Pancreas (tissue), 10 donors: ENCODE measurements around the gene TPCN2. TPM values are rescaled to one million over a fixed set of nuclear protein-coding genes. Genes with fewer than 3 reads are reported as not detected.

Source experiments
- ATAC-seq, 4 donors: fragments of 200-7000 bp; cut with Tn5 transposase; one replicate each; pipeline versions ENCODE4 v1.8.0 to v1.9.1; 2020; ENCODE audit warnings: mild to moderate bottlenecking in 4 of 4, moderate library complexity in 4 of 4
- DNase-seq, 6 donors: peaks; one replicate each; pipeline ENCODE4 v3.0.0-alpha.2; 2020
- FAIRE-seq: peaks from 2 replicates; lab custom pipeline; 2012; peaks lifted over from hg19 to GRCh38; lab: Jason Lieb, UNC
- H3K27ac ChIP-seq, 4 donors: fragments of 200-600 bp; sonication (generic); 1 replicate in 3 of 4; 2 replicates in 1 of 4; pipeline versions ENCODE4 v1.5.0 to v1.8.0; 2020
- H3K27me3 ChIP-seq, 4 donors: fragments of 200-600 bp; one replicate each; pipeline ENCODE4 v1.8.0; 2021
- H3K36me3 ChIP-seq, 3 donors: fragments of 200-600 bp; sonication (generic) in 1 of 3; one replicate each; pipeline versions ENCODE4 v1.5.0 to v1.8.0; 2020 to 2021
- H3K4me1 ChIP-seq, 3 donors: fragments of 200-600 bp; one replicate each; pipeline ENCODE4 v1.8.0; 2021
- H3K4me3 ChIP-seq, 4 donors: fragments of 200-600 bp; sonication (generic) in 2 of 4; one replicate each; pipeline versions ENCODE4 v1.5.0 to v1.8.0; 2020 to 2021
- H3K9me3 ChIP-seq, 4 donors: fragments of 200-600 bp; one replicate each; pipeline ENCODE4 v1.8.0; 2021
- WGBS, 2 donors: extraction: QIAGEN DNeasy Blood & Tissue Kit; methylation state at CpG; one replicate each; pipeline ENCODE4 v1.1.7; 2013; 5-methylcytosine and 5-hydroxymethylcytosine counted together
- intact Hi-C, 3 donors: fragments of 100-400 bp; cut with DNase I; formaldehyde crosslinking; loops; one replicate each; pipeline versions ENCODE4 v1.11.1 to v1.14.2; 2022
- polyA plus RNA-seq, 2 donors: library from polyadenylated mRNA; stranded (reverse); fragments of 200-250 nt; gene quantifications; one replicate each; pipeline ENCODE4 v1.2.3, GENCODE V29; 2013
- total RNA-seq, 6 donors: library from RNA; stranded (reverse); fragmentation: NEBNext Ultra II Directional in 4 of 6; extraction: Animal tissue kit (Norgen Biotek cat#: 25700) in 4 of 6; gene quantifications; one replicate each; pipeline versions ENCODE4 v1.2.1 to v1.2.4, GENCODE V29; 2021 to 2023
- TF ChIP-seq, protein P1 (sequence below), 4 donors: fragments of 200-600 bp; sonication (generic) in 3 of 4; IDR thresholded peaks; one replicate each; pipeline versions ENCODE4 v1.5.0 to v1.8.0; 2021; ENCODE audit warnings: antibody characterized with exemption in 4 of 4
- donor health status: healthy with polysubstance abuse.
- donor health status: DM: no; HTN: no; CAD: no; lungs with moderate emphysema.
- donor health status: DM: no; HTN: no; CAD: no.
- donor health status: control.
- donor health status: control.
- donor health status: Bipolar disorder and iron deficiency.
- donor health status: DM: yes; HTN: yes; CAD: no.
- donor health status: DM: no; HTN: no; CAD: no.
- donor health status: DM: no; HTN: no; CAD: no.
- donor health status: DM: yes; HTN: yes; CAD: no.

Gene TPCN2
- total and polyA plus RNA-seq, 8 donors = 5.6 to 13.5 (median 9.9) TPM

DNA sequence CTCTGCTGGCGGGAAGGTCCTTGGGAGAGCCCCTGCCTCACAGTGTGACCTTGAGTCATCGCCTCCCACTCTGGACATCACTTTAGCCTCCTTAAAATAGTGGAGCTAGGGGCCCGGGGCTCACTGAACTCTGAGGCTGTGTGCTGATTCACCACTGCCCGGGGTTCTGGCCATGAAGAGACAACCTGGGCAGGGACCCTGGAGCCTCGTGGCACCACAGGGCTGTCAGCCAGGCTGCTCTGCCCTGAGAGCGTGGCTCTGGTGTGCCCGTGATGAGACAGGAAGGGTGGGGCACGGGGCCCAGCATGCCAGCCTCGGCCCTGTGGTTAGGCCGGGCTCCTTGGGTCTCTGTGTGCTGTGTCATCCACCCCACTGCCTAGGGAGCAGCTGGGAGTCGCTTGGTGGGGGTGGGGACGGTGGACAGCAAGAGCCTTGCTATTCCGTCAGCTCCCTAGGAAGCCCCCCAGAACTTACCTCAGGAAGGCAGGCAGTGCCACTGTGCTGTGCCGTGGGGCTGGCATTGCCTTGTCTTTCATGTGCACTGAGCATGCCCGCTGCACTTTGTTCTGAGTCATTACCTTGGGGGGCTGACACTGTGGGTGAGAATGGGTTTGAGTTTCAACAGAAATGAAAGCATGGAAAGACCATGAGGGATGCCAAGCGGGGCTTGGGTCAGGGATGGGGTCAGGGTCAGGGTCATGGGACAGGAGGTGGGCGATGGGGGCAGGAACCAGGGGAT is 31.7 kb downstream of the TPCN2 start:
- Histone ChIP-seq H3K36me3 (peaks cover 0 to 16% (median 0%) of the 10 kb centered on the region in 3 donors), H3K9me3 (no peaks in the 10 kb centered on the region), H3K27ac (no peak overlapping the region), H3K4me3 (no peak overlapping the region), H3K4me1 (no peaks in the 10 kb centered on the region), H3K27me3 (no peaks in the 10 kb centered on the region)
- peak in 2 of 6 donors; percentile 12 to 53 for DNase-seq
- peak in 1 of 4 donors; percentile 11 for ATAC-seq
- FAIRE-seq = no peak
- TF ChIP-seq, protein P1, sequence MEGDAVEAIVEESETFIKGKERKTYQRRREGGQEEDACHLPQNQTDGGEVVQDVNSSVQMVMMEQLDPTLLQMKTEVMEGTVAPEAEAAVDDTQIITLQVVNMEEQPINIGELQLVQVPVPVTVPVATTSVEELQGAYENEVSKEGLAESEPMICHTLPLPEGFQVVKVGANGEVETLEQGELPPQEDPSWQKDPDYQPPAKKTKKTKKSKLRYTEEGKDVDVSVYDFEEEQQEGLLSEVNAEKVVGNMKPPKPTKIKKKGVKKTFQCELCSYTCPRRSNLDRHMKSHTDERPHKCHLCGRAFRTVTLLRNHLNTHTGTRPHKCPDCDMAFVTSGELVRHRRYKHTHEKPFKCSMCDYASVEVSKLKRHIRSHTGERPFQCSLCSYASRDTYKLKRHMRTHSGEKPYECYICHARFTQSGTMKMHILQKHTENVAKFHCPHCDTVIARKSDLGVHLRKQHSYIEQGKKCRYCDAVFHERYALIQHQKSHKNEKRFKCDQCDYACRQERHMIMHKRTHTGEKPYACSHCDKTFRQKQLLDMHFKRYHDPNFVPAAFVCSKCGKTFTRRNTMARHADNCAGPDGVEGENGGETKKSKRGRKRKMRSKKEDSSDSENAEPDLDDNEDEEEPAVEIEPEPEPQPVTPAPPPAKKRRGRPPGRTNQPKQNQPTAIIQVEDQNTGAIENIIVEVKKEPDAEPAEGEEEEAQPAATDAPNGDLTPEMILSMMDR (IDR thresholded peaks at IDR 0.05) = no peak
- 86 to 91% methylated on average over 17 of the region's 17 CpGs for WGBS, 2 donors
- intact Hi-C loops = no loop called here

DNA sequence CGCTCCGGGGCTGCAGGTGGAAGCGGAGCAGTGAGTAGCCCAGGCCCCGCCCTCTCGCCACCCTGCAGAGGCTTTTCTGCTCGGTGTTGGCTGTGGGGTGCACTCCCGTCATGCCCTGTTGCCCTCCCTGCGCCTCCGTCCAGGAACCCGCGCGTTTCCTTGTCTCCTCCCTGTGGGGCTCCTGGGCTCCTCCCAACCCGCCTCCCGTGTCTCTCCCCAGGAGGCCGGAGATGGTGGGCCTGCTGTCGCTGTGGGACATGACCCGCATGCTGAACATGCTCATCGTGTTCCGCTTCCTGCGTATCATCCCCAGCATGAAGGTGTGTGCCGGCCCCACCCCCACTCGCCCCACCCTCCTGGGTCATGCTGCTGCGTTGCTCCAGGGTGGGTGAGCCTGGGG is 32.4 kb downstream of the TPCN2 start:
- H3K4me3 ChIP-seq = no peak overlapping the region
- FAIRE-seq = no peak
- H3K36me3 ChIP-seq = peaks cover 0 to 16% (median 0%) of the 10 kb centered on the region in 3 donors
- 95% methylated on average over 23 of the region's 23 CpGs for WGBS, 2 donors
- H3K4me1 ChIP-seq = no peaks in the 10 kb centered on the region
- intact Hi-C loops = no loop called here
- TF ChIP-seq, protein P1 (IDR thresholded peaks at IDR 0.05) = no peak
- peak in 2 of 6 donors; percentile 25 to 72 for DNase-seq
- no peaks in the 10 kb centered on the region for H3K9me3 ChIP-seq
- no peak overlapping the region for H3K27ac ChIP-seq
- no peaks in the 10 kb centered on the region for H3K27me3 ChIP-seq
- ATAC-seq = no peak

DNA sequence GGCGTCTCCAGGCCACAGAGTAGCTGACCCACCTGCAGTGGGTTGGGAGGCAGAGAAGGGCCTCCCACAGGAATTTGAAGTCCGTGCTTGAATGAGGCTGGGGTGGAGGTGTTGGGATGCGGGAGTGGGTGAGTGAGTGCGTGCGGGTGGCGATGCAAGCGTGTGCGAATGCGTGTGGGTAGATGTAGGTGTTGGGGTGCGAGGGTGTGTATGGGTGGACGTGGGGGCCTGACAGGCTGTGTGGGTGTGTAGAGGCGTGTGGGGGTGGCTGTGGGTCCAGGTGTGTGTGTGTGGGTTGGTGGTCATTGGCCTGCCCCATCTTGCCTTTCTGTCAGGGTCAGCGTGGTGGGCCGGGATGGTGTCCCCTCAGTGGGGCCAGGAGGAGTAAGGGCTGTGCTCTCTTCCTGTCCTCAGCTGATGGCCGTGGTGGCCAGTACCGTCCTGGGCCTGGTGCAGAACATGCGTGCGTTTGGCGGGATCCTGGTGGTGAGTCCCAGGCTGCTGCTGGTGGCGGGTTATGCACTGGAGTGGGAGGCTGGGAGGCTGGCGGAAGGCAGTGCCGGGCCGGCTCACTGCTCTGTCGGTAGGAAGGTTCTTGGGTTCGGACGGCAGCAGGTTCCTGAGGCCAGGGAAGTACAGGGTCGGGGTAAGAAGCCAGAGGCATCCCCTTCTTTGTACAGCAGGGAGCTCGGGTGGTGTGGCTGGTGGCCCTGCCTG is 35.0 kb downstream of the TPCN2 start:
- Histone ChIP-seq H3K9me3 (no peaks in the 10 kb centered on the region), H3K27ac (no peak overlapping the region), H3K36me3 (peaks cover 0 to 11% (median 0%) of the 10 kb centered on the region in 3 donors), H3K4me3 (no peak overlapping the region), H3K27me3 (no peaks in the 10 kb centered on the region), H3K4me1 (peaks cover under 1 to 6% (median 5%) of the 10 kb centered on the region in 3 donors)
- intact Hi-C loops = no loop called here
- TF ChIP-seq, protein P1 (IDR thresholded peaks at IDR 0.05) = no peak
- FAIRE-seq = no peak
- ATAC-seq = no peak
- 87 to 92% methylated on average over 28 of the region's 28 CpGs for WGBS, 2 donors
- peak in 2 of 6 donors; percentile 14 to 44 for DNase-seq

DNA sequence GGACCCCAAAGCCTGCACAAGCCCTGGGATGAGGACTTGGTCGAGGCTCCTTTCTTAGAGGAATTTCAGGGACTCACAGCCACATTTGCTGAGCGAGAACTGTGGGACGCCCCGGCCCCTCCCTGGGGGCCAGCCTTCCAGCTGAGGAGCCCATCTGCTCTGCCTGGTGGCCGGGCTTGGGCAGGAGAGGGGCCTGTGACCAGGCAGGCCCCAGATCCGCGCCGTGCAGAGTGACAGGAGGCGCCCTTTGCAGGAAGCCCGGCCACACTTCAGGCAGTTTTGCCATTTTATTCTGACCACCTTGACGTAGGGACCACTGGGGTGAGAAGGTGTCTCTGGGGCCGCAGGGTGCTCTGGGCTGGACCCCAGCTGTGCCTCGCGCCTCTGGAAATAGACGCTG is 35.6 kb downstream of the TPCN2 start:
- Histone ChIP-seq H3K4me1 (peaks cover 6 to 10% (median 9%) of the 10 kb centered on the region in 3 donors), H3K4me3 (no peak overlapping the region), H3K36me3 (peaks cover 0 to 4% (median 0%) of the 10 kb centered on the region in 3 donors), H3K27ac (no peak overlapping the region), H3K27me3 (no peaks in the 10 kb centered on the region), H3K9me3 (no peaks in the 10 kb centered on the region)
- DNase-seq = peak in 1 of 6 donors; percentile 5
- no peak for ATAC-seq
- FAIRE-seq = no peak
- intact Hi-C loops = no loop called here
- 86 to 88% methylated on average over 15 of the region's 15 CpGs for WGBS, 2 donors
- TF ChIP-seq, protein P1 (IDR thresholded peaks at IDR 0.05) = no peak
